Body of pancreas (tissue), 4 donors: Measurements from ENCODE around the gene ANAPC15. TPM values are rescaled to one million over a fixed set of nuclear protein-coding genes. Genes with fewer than 3 reads are reported as not detected.
A peak's percentile ranks its signal among the peaks of the same experiment; 100 is the strongest.

Experiments used
- ATAC-seq: fragments of 150-250 bp; one replicate; pipeline ENCODE4 v1.9.1; 2016
- DNase-seq, 4 donors: peaks; one replicate each; pipeline ENCODE4 v3.0.0-alpha.2; 2019
- H3K27ac ChIP-seq, 4 donors: fragments of 200-600 bp; sonication (generic); 1 replicate in 3 of 4; 2 replicates in 1 of 4; pipeline versions ENCODE4 v1.5.1 to v1.6.1; 2016 to 2019; ENCODE audit warnings: mild to moderate bottlenecking in 1 of 4, mixed read lengths in 1 of 4, moderate library complexity in 1 of 4
- H3K27me3 ChIP-seq, 2 donors: fragments of 200-600 bp; sonication (generic); one replicate each; pipeline ENCODE4 v1.6.0; 2016; ENCODE audit warnings: mild to moderate bottlenecking in 1 of 2
- H3K36me3 ChIP-seq, 2 donors: fragments of 200-600 bp; sonication (generic); replicated peaks in 1 of 2; 2 replicates each; pipeline ENCODE4 v1.5.1; 2016; ENCODE audit warnings: low read depth in 2 of 2; ENCODE audit not compliant: insufficient read depth in 1 of 2
- H3K4me1 ChIP-seq: fragments of 200-600 bp; sonication (generic); one replicate; pipeline ENCODE4 v1.6.0; 2016
- H3K4me3 ChIP-seq, 2 donors: fragments of 200-600 bp; sonication (generic); 1 replicate in 1 of 2; 2 replicates in 1 of 2; pipeline ENCODE4 v1.5.1; 2016 to 2019
- H3K9me3 ChIP-seq, 3 donors: fragments of 200-600 bp; sonication (generic); 1 replicate in 2 of 3; 2 replicates in 1 of 3; pipeline ENCODE4 v1.5.1; 2016
- CTCF ChIP-seq, 7 experiments: fragments of 450-650 bp in 4 of 7; fragments of 200-600 bp in 3 of 7; sonication (generic) in 3 of 7; IDR thresholded peaks; one replicate each; pipeline ENCODE4 v1.5.1; 2016 to 2019; ENCODE audit warnings: antibody characterized with exemption in 7 of 7
- POLR2A ChIP-seq, 3 donors: fragments of 450-650 bp; IDR thresholded peaks; one replicate each; pipeline ENCODE4 v1.6.1; 2016; ENCODE audit warnings: antibody characterized with exemption in 3 of 3, mild to moderate bottlenecking in 2 of 3
- WGBS, 2 donors: methylation state at CpG; one replicate each; pipeline ENCODE4 v1.1.5; 2017; 5-methylcytosine and 5-hydroxymethylcytosine counted together
- intact Hi-C: fragments of 100-400 bp; cut with DNase I; formaldehyde crosslinking; loops from one replicate; pipeline ENCODE4 v1.15.1; 2023
- total RNA-seq, 2 donors: library from RNA; depleted of rRNA; stranded (reverse); fragments of >200 nt; gene quantifications; one replicate each; pipeline ENCODE4 v1.1.0, GENCODE V29; 2016

Gene ANAPC15
- total RNA-seq, 2 donors from 2014 or later: 14.2 to 22.1 TPM

- 87 to 100% methylated on average over 1 to 6 of the region's 6 CpGs for WGBS, 2 donors
- Histone ChIP-seq H3K4me3 (no peak overlapping the region), H3K27me3 (no peaks in the 10 kb centered on the region), H3K4me1 (peaks cover 6% of the 10 kb centered on the region), H3K9me3 (no peaks in the 10 kb centered on the region), H3K36me3 (no peaks in the 10 kb centered on the region), H3K27ac (no peak overlapping the region)
- intact Hi-C loops: no loop called here
- ATAC-seq: peak; percentile 6
- no peak for DNase-seq
- TF ChIP-seq POLR2A (IDR thresholded peaks at IDR 0.05): no peak
- no peak for TF ChIP-seq CTCF (IDR thresholded peaks at IDR 0.05)
Observed at GRCh38 chr11:72124046-72124445, 11.6 kb upstream of the ANAPC15 start.

- H3K36me3 ChIP-seq: no peaks in the 10 kb centered on the region
- H3K4me3 ChIP-seq: no peak overlapping the region
- H3K27ac ChIP-seq: no peak overlapping the region
- no peaks in the 10 kb centered on the region for H3K9me3 ChIP-seq
- peak; percentile 46 for ATAC-seq
- TF ChIP-seq POLR2A (IDR thresholded peaks at IDR 0.05): no peak
- TF ChIP-seq CTCF (IDR thresholded peaks at IDR 0.05): no peak
- peaks cover 8% of the 10 kb centered on the region for H3K4me1 ChIP-seq
- no peaks in the 10 kb centered on the region for H3K27me3 ChIP-seq
- 39 to 42% methylated on average over 3 of the region's 3 CpGs for WGBS, 2 donors
- intact Hi-C loops: no loop called here
- no peak for DNase-seq
Observed at GRCh38 chr11:72123117-72123653, 10.7 kb upstream of the ANAPC15 start.

- intact Hi-C loops: no loop called here
- peaks cover 11% of the 10 kb centered on the region for H3K4me1 ChIP-seq
Observed at GRCh38 chr11:72122607-72123006, 10.1 kb upstream of the ANAPC15 start.

GRCh38 chr11:72120930-72121329, 8.4 kb upstream of the ANAPC15 start:
- Histone ChIP-seq H3K36me3 (no peaks in the 10 kb centered on the region), H3K4me1 (peaks cover 11% of the 10 kb centered on the region), H3K27ac (no peak overlapping the region), H3K9me3 (no peaks in the 10 kb centered on the region), H3K27me3 (no peaks in the 10 kb centered on the region), H3K4me3 (no peak overlapping the region)
- intact Hi-C loops: no loop called here
- ATAC-seq (no peak), DNase-seq (no peak)
- TF ChIP-seq POLR2A (IDR thresholded peaks at IDR 0.05) (no peak), CTCF (IDR thresholded peaks at IDR 0.05) (no peak)
- 67% methylated on average over 2 of the region's 2 CpGs for WGBS, 2 donors

More at GRCh38 chr11:72122607-72123006, 10.1 kb upstream of the ANAPC15 start:
- 78 to 82% methylated on average over 1 of the region's 1 CpG for whole genome bisulfite sequencing, 2 donors
- Histone ChIP-seq H3K27ac (no peak overlapping the region), H3K36me3 (no peaks in the 10 kb centered on the region), H3K27me3 (no peaks in the 10 kb centered on the region), H3K9me3 (no peaks in the 10 kb centered on the region), H3K4me3 (no peak overlapping the region)
- TF ChIP-seq POLR2A (IDR thresholded peaks at IDR 0.05): no peak
- TF ChIP-seq CTCF (IDR thresholded peaks at IDR 0.05): no peak
- DNase-seq: no peak
- ATAC-seq: no peak

- no peaks in the 10 kb centered on the region for H3K36me3 ChIP-seq
- H3K27me3 ChIP-seq: no peaks in the 10 kb centered on the region
- 62 to 81% methylated on average over 6 of the region's 6 CpGs for WGBS, 2 donors
- H3K4me1 ChIP-seq: peaks cover 11% of the 10 kb centered on the region
- no peak for TF ChIP-seq POLR2A (IDR thresholded peaks at IDR 0.05)
- TF ChIP-seq CTCF (IDR thresholded peaks at IDR 0.05): no peak
- no peaks in the 10 kb centered on the region for H3K9me3 ChIP-seq
- peak overlapping the region in 1 of 4 donors; percentile 22 for H3K27ac ChIP-seq
- no peak overlapping the region for H3K4me3 ChIP-seq
- DNase-seq (no peak), ATAC-seq (peak; percentile 13)
- intact Hi-C loops: no loop called here
Observed at GRCh38 chr11:72119198-72119597, 6.7 kb upstream of the ANAPC15 start.
